SU-DHL-6 (cell line): ENCODE data around the gene HRH2.

ENCODE experiments used
- CTCF ChIP-seq: fragments of 200-600 bp; sonication (generic); IDR thresholded peaks from one replicate; pipeline ENCODE4 v1.5.1; 2017; ENCODE audit warnings: antibody characterized with exemption, mild to moderate bottlenecking, low read length, moderate library complexity; ENCODE audit not compliant: insufficient read depth, poor library complexity, severe bottlenecking
- EZH2phosphoT487 ChIP-seq: fragments of 200-600 bp; sonication (generic), shearing (Covaris generic); conservative IDR thresholded peaks from 2 replicates; pipeline ENCODE4 v1.6.1; 2018; ENCODE audit warnings: mild to moderate bottlenecking, antibody characterized with exemption, low read length, moderate library complexity, mixed read lengths

GRCh38 chr5:175627739-175628138, 30.1 kb upstream of the HRH2 start:
- TF ChIP-seq CTCF, result no peak
- no peak for TF ChIP-seq EZH2phosphoT487
